CD4-positive, alpha-beta T cell treated with Interleukin-10 for 1 hour (primary cell): ENCODE results near the gene CHMP6.
"Not testable (repeated sequence)": the region's sequence is repeated elsewhere in the genome, so short reads cannot be mapped to it uniquely, and the experiment has no call there.

ENCODE experiments used
- DNase-seq: peaks from one replicate; pipeline ENCODE4 v3.0.0-alpha.2; 2020

The CHMP6 gene

GRCh38 chr17:81016575-81016974, 24.9 kb downstream of the CHMP6 start:
- DNase-seq = no peak

- not testable (repeated sequence) for DNase-seq
Observed at GRCh38 chr17:81017330-81017729, 25.7 kb downstream of the CHMP6 start.

- DNase-seq = peak; percentile 48
Observed at GRCh38 chr17:81018044-81018802, 26.6 kb downstream of the CHMP6 start.

GRCh38 chr17:81019563-81020442, 28.2 kb downstream of the CHMP6 start:
- no peak for DNase-seq

- DNase-seq = no peak
Observed at GRCh38 chr17:81020443-81020766, 28.8 kb downstream of the CHMP6 start.

- DNase-seq = no peak
Observed at GRCh38 chr17:81020767-81021497, 29.3 kb downstream of the CHMP6 start.

- no peak for DNase-seq
Observed at GRCh38 chr17:81021531-81022343, 30.1 kb downstream of the CHMP6 start.

GRCh38 chr17:81022344-81022676, 30.7 kb downstream of the CHMP6 start:
- DNase-seq = no peak

- no peak for DNase-seq
Observed at GRCh38 chr17:81025065-81025740, 33.6 kb downstream of the CHMP6 start.

GRCh38 chr17:81025741-81026129, 34.1 kb downstream of the CHMP6 start:
- no peak for DNase-seq

GRCh38 chr17:81026266-81027036, 34.8 kb downstream of the CHMP6 start:
- DNase-seq = no peak

- no peak for DNase-seq
Observed at GRCh38 chr17:81027038-81027437, 35.4 kb downstream of the CHMP6 start.

- DNase-seq = no peak
Observed at GRCh38 chr17:81027591-81028505, 36.2 kb downstream of the CHMP6 start.

- DNase-seq = no peak
Observed at GRCh38 chr17:81028506-81028858, 36.8 kb downstream of the CHMP6 start.

GRCh38 chr17:81029859-81030258, 38.2 kb downstream of the CHMP6 start:
- no peak for DNase-seq

- DNase-seq = not testable (repeated sequence)
Observed at GRCh38 chr17:81030312-81030711, 38.7 kb downstream of the CHMP6 start.

GRCh38 chr17:81030741-81031565, 39.3 kb downstream of the CHMP6 start:
- no peak for DNase-seq

GRCh38 chr17:81031566-81032550, 40.2 kb downstream of the CHMP6 start:
- DNase-seq = no peak
